ENCODE data around the gene TMEM132A. TPM values are rescaled to one million over a fixed set of nuclear protein-coding genes. Genes with fewer than 3 reads are reported as not detected.

Gene TMEM132A
- total RNA-seq, 1 experiment from 2014 or later, result 54.4 TPM

DNA sequence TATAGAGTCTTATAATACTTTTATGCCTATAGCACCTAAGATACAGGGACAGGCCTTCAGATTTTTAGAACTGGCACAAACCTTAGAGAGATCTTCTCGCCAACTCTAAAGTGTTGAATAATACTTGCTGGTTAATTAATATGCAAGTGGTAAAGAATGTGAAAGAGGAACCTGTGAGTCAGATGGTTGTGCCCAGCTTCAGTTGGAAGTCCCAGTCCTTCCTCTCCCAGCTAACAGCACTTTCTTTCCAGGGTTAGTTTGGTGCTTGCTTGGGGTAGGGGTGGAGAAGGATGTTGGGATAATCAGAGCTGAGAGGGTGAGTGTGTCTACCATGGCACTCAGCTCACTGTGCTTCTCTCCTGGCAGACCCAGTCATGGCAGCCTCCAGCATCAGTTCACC is 4.9 kb upstream of the TMEM132A start:
- H3K27ac ChIP-seq, result no peak overlapping the region
- DNase-seq, result no peak
- no peaks in the 10 kb centered on the region for H3K9me2 ChIP-seq (ENCODE audit: insufficient read depth)
- H3K9me3 ChIP-seq (ENCODE audit: insufficient read depth, low read depth), result no peaks in the 10 kb centered on the region
- H3K27me3 ChIP-seq (ENCODE audit: insufficient read depth, low read depth), result no peaks in the 10 kb centered on the region
- peaks cover 22% of the 10 kb centered on the region for H3F3A ChIP-seq (ENCODE audit: insufficient read depth, low read depth)
- H4K20me1 ChIP-seq (ENCODE audit: insufficient read depth), result peaks cover 4% of the 10 kb centered on the region; the same call in 1 of the 2 replicates
- no peak for TF ChIP-seq EZH2 (IDR thresholded peaks at IDR 0.05; ENCODE audit: low read depth)
- TF ChIP-seq, protein P1, sequence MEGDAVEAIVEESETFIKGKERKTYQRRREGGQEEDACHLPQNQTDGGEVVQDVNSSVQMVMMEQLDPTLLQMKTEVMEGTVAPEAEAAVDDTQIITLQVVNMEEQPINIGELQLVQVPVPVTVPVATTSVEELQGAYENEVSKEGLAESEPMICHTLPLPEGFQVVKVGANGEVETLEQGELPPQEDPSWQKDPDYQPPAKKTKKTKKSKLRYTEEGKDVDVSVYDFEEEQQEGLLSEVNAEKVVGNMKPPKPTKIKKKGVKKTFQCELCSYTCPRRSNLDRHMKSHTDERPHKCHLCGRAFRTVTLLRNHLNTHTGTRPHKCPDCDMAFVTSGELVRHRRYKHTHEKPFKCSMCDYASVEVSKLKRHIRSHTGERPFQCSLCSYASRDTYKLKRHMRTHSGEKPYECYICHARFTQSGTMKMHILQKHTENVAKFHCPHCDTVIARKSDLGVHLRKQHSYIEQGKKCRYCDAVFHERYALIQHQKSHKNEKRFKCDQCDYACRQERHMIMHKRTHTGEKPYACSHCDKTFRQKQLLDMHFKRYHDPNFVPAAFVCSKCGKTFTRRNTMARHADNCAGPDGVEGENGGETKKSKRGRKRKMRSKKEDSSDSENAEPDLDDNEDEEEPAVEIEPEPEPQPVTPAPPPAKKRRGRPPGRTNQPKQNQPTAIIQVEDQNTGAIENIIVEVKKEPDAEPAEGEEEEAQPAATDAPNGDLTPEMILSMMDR (conservative IDR thresholded peaks at IDR 0.05), result no peak
- no peak overlapping the region for H3K4me3 ChIP-seq
- ChIA-PET POLR2A (ENCODE audit: unreplicated experiment) (no interaction called here), CTCF (no interaction called here)
- H3K79me2 ChIP-seq (ENCODE audit: low read depth), result peaks cover 47% of the 10 kb centered on the region
- H2AFZ ChIP-seq, result no peak overlapping the region
- intact Hi-C loops (cut with micrococcal nuclease; ENCODE audit: unreplicated experiment), result no loop called here
- H3K4me2 ChIP-seq, result no peak overlapping the region
- peaks cover 35% of the 10 kb centered on the region for H3K4me1 ChIP-seq (replicated peaks; ENCODE audit: insufficient read depth)
- 0 out of 2 replicates have a peak, but pooled peaks cover 19% of the 10 kb centered on the region for H3K36me3 ChIP-seq (ENCODE audit: low read depth)
- no TSS peak for BruUV-seq (replicated peaks)

DNA sequence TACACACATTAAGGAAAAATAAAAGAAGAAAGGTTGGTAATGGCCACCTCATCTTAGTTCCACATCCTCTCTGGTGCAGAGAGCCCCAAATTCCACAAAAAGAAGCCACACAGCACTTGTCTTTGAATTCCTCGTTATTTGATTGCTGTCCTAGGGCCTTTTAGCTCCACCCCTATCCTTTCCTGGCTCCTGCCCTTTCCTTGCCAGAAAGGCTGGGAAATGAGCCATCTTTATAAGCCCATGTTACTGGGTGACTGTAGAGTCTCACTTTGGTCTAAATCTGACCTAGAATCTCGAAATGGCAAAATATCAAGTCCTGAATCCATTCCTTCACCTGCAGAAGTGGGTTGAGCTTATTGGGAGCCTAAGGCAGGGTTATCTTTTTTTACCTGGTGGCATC is 4.3 kb upstream of the TMEM132A start:
- TF ChIP-seq, protein P1 (conservative IDR thresholded peaks at IDR 0.05), result no peak
- TF ChIP-seq EZH2 (IDR thresholded peaks at IDR 0.05; ENCODE audit: low read depth), result no peak
- intact Hi-C loops (cut with micrococcal nuclease; ENCODE audit: unreplicated experiment), result loop anchor here (10.0 kb wide), 1 partner anchor 945 kb away; no protein-coding TSS in a partner anchor
- H3F3A ChIP-seq (ENCODE audit: insufficient read depth, low read depth), result peaks cover 18% of the 10 kb centered on the region
- peaks cover 4% of the 10 kb centered on the region; the same call in 1 of the 2 replicates for H4K20me1 ChIP-seq (ENCODE audit: insufficient read depth)
- H3K4me1 ChIP-seq (replicated peaks; ENCODE audit: insufficient read depth), result peaks cover 31% of the 10 kb centered on the region
- 0 out of 2 replicates have a peak, but pooled peaks cover 19% of the 10 kb centered on the region for H3K36me3 ChIP-seq (ENCODE audit: low read depth)
- no peak overlapping the region for H2AFZ ChIP-seq
- H3K9me2 ChIP-seq (ENCODE audit: insufficient read depth), result no peaks in the 10 kb centered on the region
- POLR2A ChIA-PET (ENCODE audit: unreplicated experiment), result no interaction called here
- H3K4me3 ChIP-seq, result no peak overlapping the region
- no peak overlapping the region for H3K27ac ChIP-seq
- H3K79me2 ChIP-seq (ENCODE audit: low read depth), result peaks cover 41% of the 10 kb centered on the region
- no peaks in the 10 kb centered on the region for H3K9me3 ChIP-seq (ENCODE audit: insufficient read depth, low read depth)
- no peak for DNase-seq
- no peak overlapping the region for H3K4me2 ChIP-seq
- no TSS peak for BruUV-seq (replicated peaks)
- no peaks in the 10 kb centered on the region for H3K27me3 ChIP-seq (ENCODE audit: insufficient read depth, low read depth)
- CTCF ChIA-PET, result no interaction called here

DNA sequence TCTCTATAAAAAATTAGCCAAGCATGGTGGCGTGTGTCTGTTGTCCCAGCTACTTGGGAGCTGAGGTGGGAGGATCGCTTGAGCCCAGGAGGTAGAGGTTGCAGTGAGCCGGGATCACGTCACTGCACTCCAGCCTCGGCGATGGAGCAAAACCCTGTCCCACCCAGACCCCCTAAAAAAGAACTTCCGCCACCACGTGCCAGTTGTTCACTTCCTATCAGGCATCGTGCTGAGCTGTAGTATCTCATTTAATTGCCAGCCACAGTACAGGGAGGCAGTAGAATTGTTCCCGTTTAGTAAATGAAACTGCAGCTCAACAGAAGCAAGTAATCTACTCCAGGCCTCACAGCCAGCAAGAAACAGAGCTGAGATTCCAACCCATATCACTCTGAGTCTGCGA is 3.0 kb upstream of the TMEM132A start:
- POLR2A ChIA-PET (ENCODE audit: unreplicated experiment), result no interaction called here
- 0 out of 2 replicates have a peak, but pooled peaks cover 4% of the 10 kb centered on the region for H4K20me1 ChIP-seq (ENCODE audit: insufficient read depth)
- H3K9me2 ChIP-seq (ENCODE audit: insufficient read depth), result no peaks in the 10 kb centered on the region
- H3K27ac ChIP-seq, result no peak overlapping the region
- peaks cover 12% of the 10 kb centered on the region; the same call in 1 of the 2 replicates for H3F3A ChIP-seq (ENCODE audit: insufficient read depth, low read depth)
- no peak for TF ChIP-seq EZH2 (IDR thresholded peaks at IDR 0.05; ENCODE audit: low read depth)
- DNase-seq, result no peak
- no peak overlapping the region for H3K4me2 ChIP-seq
- H3K27me3 ChIP-seq (ENCODE audit: insufficient read depth, low read depth), result no peaks in the 10 kb centered on the region
- H3K4me3 ChIP-seq, result no peak overlapping the region
- intact Hi-C loops (cut with micrococcal nuclease; ENCODE audit: unreplicated experiment), result loop anchor here (10.0 kb wide), 1 partner anchor 944 kb away; no protein-coding TSS in a partner anchor
- 0 out of 2 replicates have a peak, but pooled peaks cover 19% of the 10 kb centered on the region for H3K36me3 ChIP-seq (ENCODE audit: low read depth)
- CTCF ChIA-PET, result no interaction called here
- peaks cover 29% of the 10 kb centered on the region for H3K4me1 ChIP-seq (replicated peaks; ENCODE audit: insufficient read depth)
- no peaks in the 10 kb centered on the region for H3K9me3 ChIP-seq (ENCODE audit: insufficient read depth, low read depth)
- BruUV-seq (replicated peaks), result no TSS peak
- H2AFZ ChIP-seq, result no peak overlapping the region
- H3K79me2 ChIP-seq (ENCODE audit: low read depth), result peaks cover 32% of the 10 kb centered on the region

Data from PC-9 (cell line).